Endothelial cell of umbilical vein (primary cell): ENCODE data around the gene XPO6. TPM values are rescaled to one million over a fixed set of nuclear protein-coding genes. Genes with fewer than 3 reads are reported as not detected.

Experiments
- BruUV-seq: library from RNA; stranded (reverse); fragments of 400-500 nt; replicated peaks from 2 replicates; lab custom pipeline; 2021; lab: Mats Ljungman, UMichigan
- CTCF ChIA-PET: fragments of 300-600, 350-600 bp; sonication (Branson Sonifier 250); formaldehyde crosslinking; loops from one replicate; lab custom pipeline; 2021; ENCODE audit warnings: antibody characterized with exemption, inconsistent platforms; lab: Charles Lee
- POLR2A ChIA-PET: fragments of 300-600, 350-600 bp; sonication (Branson Sonifier 250); formaldehyde crosslinking; loops from one replicate; lab custom pipeline; 2021; ENCODE audit warnings: antibody characterized with exemption, inconsistent platforms; lab: Charles Lee
- DNase-seq: peaks from one replicate; pipeline ENCODE4 v3.0.0-alpha.2; 2011; ENCODE audit warnings: low read depth, low spot score
- FAIRE-seq: peaks from 2 replicates; lab custom pipeline; 2011; peaks lifted over from hg19 to GRCh38; lab: Jason Lieb, UNC
- H2AFZ ChIP-seq: 2 replicates; pipeline ENCODE4 v1.6.0; 2012; ENCODE audit warnings: low read depth, low read length, control low read depth, inconsistent platforms
- H3K27ac ChIP-seq: 2 replicates; pipeline ENCODE4 v1.5.1; 2011; ENCODE audit warnings: low read depth, mild to moderate bottlenecking, control low read depth, low read length, moderate library complexity; ENCODE audit not compliant: insufficient read depth
- H3K27me3 ChIP-seq, 2 experiments: 2 replicates each; pipeline versions ENCODE4 v1.6.0 to v1.6.1; 2011; ENCODE audit warnings: low read length in 2 of 2, mixed read lengths in 1 of 2; ENCODE audit not compliant: control insufficient read depth in 2 of 2, insufficient read depth in 2 of 2
- H3K36me3 ChIP-seq, 2 experiments: 2 replicates in 1 of 2; 3 replicates in 1 of 2; pipeline ENCODE4 v1.5.1; 2011; ENCODE audit warnings: low read length in 2 of 2, mild to moderate bottlenecking in 1 of 2, moderate library complexity in 1 of 2; ENCODE audit not compliant: control insufficient read depth in 2 of 2, insufficient read depth in 2 of 2; ENCODE audit errors: extremely low read depth in 1 of 2
- H3K4me1 ChIP-seq: 3 replicates; pipeline ENCODE4 v1.5.1; 2011; ENCODE audit warnings: mild to moderate bottlenecking, low read length; ENCODE audit not compliant: control insufficient read depth, insufficient read depth; ENCODE audit errors: extremely low read depth
- H3K4me2 ChIP-seq: 2 replicates; pipeline ENCODE4 v1.6.1; 2011; ENCODE audit warnings: low read length, control low read depth, mixed read lengths; ENCODE audit not compliant: insufficient read depth
- H3K4me3 ChIP-seq, 3 experiments: fragments of 200-600 bp in 1 of 3; sonication (generic), shearing (Covaris generic) in 1 of 3; replicated peaks in 1 of 3; 2 replicates each; pipeline ENCODE4 v1.5.1; 2011 to 2016; ENCODE audit warnings: control low read depth in 3 of 3, low read length in 3 of 3, mild to moderate bottlenecking in 2 of 3, inconsistent platforms in 1 of 3, low read depth in 1 of 3, moderate library complexity in 1 of 3; ENCODE audit not compliant: insufficient read depth in 1 of 3
- H3K79me2 ChIP-seq: 2 replicates; pipeline ENCODE4 v1.6.0; 2012; ENCODE audit warnings: low read length, inconsistent platforms; ENCODE audit not compliant: control insufficient read depth, insufficient read depth
- H3K9ac ChIP-seq: replicated peaks from 2 replicates; pipeline ENCODE3; 2011; ENCODE audit warnings: low read length, control low read depth; ENCODE audit not compliant: insufficient read depth; ENCODE audit errors: extremely low read depth
- H3K9me1 ChIP-seq: replicated peaks from 3 replicates; pipeline ENCODE4 v1.6.0; 2011; ENCODE audit warnings: mild to moderate bottlenecking, low read length; ENCODE audit not compliant: control insufficient read depth, insufficient read depth; ENCODE audit errors: extremely low read depth
- H3K9me3 ChIP-seq: replicated peaks from 2 replicates; pipeline ENCODE4 v1.5.1; 2012; ENCODE audit warnings: low read length, inconsistent platforms; ENCODE audit not compliant: control insufficient read depth, insufficient read depth
- H4K20me1 ChIP-seq: replicated peaks from 2 replicates; pipeline ENCODE3; 2011; ENCODE audit warnings: mild to moderate bottlenecking, low read length; ENCODE audit not compliant: control insufficient read depth, insufficient read depth; ENCODE audit errors: extremely low read depth
- CTCF ChIP-seq, 2 donors: IDR thresholded peaks; 1 replicate in 1 of 2; 2 replicates in 1 of 2; pipeline ENCODE4 v1.5.1; 2011; ENCODE audit warnings: low read length in 2 of 2, mild to moderate bottlenecking in 2 of 2, moderate library complexity in 2 of 2, control low read depth in 1 of 2, inconsistent platforms in 1 of 2, low read depth in 1 of 2; ENCODE audit not compliant: insufficient read depth in 1 of 2; ENCODE audit errors: extremely low read depth in 1 of 2
- EZH2 ChIP-seq: IDR thresholded peaks from 2 replicates; pipeline ENCODE4 v1.6.1; 2012; ENCODE audit warnings: borderline replicate concordance, low read depth, mild to moderate bottlenecking, moderate library complexity, low read length, inconsistent platforms; ENCODE audit not compliant: severe bottlenecking
- FOS ChIP-seq: IDR thresholded peaks from 2 replicates; pipeline ENCODE4 v1.6.1; 2011; ENCODE audit warnings: mild to moderate bottlenecking, low read length, moderate library complexity, borderline replicate concordance; ENCODE audit not compliant: insufficient read depth
- GATA2 ChIP-seq: IDR thresholded peaks from 2 replicates; pipeline ENCODE4 v1.7.0; 2011; ENCODE audit warnings: low read depth, mild to moderate bottlenecking, moderate library complexity, mixed read lengths, low read length; ENCODE audit not compliant: insufficient read length, insufficient read depth
- JUN ChIP-seq: IDR thresholded peaks from 2 replicates; pipeline ENCODE4 v1.6.1; 2011; ENCODE audit warnings: borderline replicate concordance, low read depth; ENCODE audit not compliant: insufficient read length, insufficient read depth
- MAX ChIP-seq: IDR thresholded peaks from 2 replicates; pipeline ENCODE4 v1.6.1; 2011; ENCODE audit not compliant: insufficient read depth, insufficient read length
- MYC ChIP-seq: IDR thresholded peaks from one replicate; pipeline ENCODE4 v1.6.1; 2011; ENCODE audit warnings: mild to moderate bottlenecking, low read depth, low read length
- POLR2A ChIP-seq: IDR thresholded peaks from 2 replicates; pipeline ENCODE4 v1.6.1; 2012; ENCODE audit warnings: low read depth, mild to moderate bottlenecking, control low read depth, low read length
- POLR2AphosphoS5 ChIP-seq: IDR thresholded peaks from 2 replicates; pipeline ENCODE4 v1.6.1; 2012; ENCODE audit warnings: low read depth, mild to moderate bottlenecking, control low read depth, low read length, moderate library complexity; ENCODE audit not compliant: insufficient read depth
- dilution Hi-C: fragments of 300-500 bp; cut with MboI; formaldehyde crosslinking; loops from one replicate; pipeline ENCODE4 v1.15.0; 2019; ENCODE audit warnings: low sequenced_read_pairs; ENCODE audit not compliant: extremely low pct_ligation_motif_present
- intact Hi-C: fragments of 100-400 bp; cut with micrococcal nuclease; formaldehyde crosslinking; loops from one replicate; pipeline ENCODE4 v1.10.0; 2022
- polyA plus RNA-seq, 4 experiments: library from polyadenylated mRNA; depleted of rRNA in 3 of 4; stranded (reverse) in 3 of 4; unstranded in 1 of 4; fragments of >200 nt; gene quantifications; 2 replicates each; pipeline versions ENCODE4 v1.2.1 to v1.2.3, GENCODE V29; 2011 to 2012; ENCODE audit warnings: missing spikeins in 1 of 4
- total RNA-seq: library from RNA; stranded (reverse); gene quantifications from 2 replicates; pipeline ENCODE4 v1.2.3, GENCODE V29; 2021

XPO6 gene
- total and polyA plus RNA-seq, 2 donors (not counting 3 experiments of a cell fraction or from before 2014, with no cell fraction given), result 170 to 272 TPM

- dilution Hi-C loops (no loop called here), intact Hi-C loops (no loop called here)
- Histone ChIP-seq H2AFZ (no peak overlapping the region), H3K9me3 (no peaks in the 10 kb centered on the region), H3K4me2 (no peak overlapping the region), H3K79me2 (peaks cover 54% of the 10 kb centered on the region), H3K27me3 (no peaks in the 10 kb centered on the region), H3K9me1 (no peaks in the 10 kb centered on the region), H3K4me3 (no peak overlapping the region), H3K36me3 (peaks cover 4 to 12% of the 10 kb centered on the region in 2 experiments), H4K20me1 (no peaks in the 10 kb centered on the region), H3K9ac (no peak overlapping the region), H3K27ac (peak overlapping the region; percentile 5), H3K4me1 (peaks cover 46% of the 10 kb centered on the region)
- BruUV-seq, result no TSS peak
- TF ChIP-seq CTCF (IDR thresholded peaks at IDR 0.05; ENCODE audit: extremely low read depth in 1 of 2, insufficient read depth in 1 of 2, low read depth in 1 of 2, low read length in 2 of 2), result no peak
- no peak for TF ChIP-seq MAX
- no peak for TF ChIP-seq MYC
- no peak for TF ChIP-seq EZH2
- TF ChIP-seq JUN, result no peak
- no peak for TF ChIP-seq GATA2
- no peak for TF ChIP-seq POLR2AphosphoS5
- no peak for TF ChIP-seq POLR2A
- TF ChIP-seq FOS, result no peak
- ChIA-PET CTCF (no interaction called here), POLR2A (no interaction called here)
- DNase-seq (no peak), FAIRE-seq (no peak)
Measured at GRCh38 chr16:28140788-28141618, 70.8 kb downstream of the XPO6 start.
